ENCODE data around the gene BEX3. TPM values are rescaled to one million over a fixed set of nuclear protein-coding genes. Genes with fewer than 3 reads are reported as not detected.
A peak's percentile ranks its signal among the peaks of the same experiment; 100 is the strongest.

The BEX3 gene
- total RNA-seq, 2 donors from 2014 or later = 595 to 651 TPM

DNA sequence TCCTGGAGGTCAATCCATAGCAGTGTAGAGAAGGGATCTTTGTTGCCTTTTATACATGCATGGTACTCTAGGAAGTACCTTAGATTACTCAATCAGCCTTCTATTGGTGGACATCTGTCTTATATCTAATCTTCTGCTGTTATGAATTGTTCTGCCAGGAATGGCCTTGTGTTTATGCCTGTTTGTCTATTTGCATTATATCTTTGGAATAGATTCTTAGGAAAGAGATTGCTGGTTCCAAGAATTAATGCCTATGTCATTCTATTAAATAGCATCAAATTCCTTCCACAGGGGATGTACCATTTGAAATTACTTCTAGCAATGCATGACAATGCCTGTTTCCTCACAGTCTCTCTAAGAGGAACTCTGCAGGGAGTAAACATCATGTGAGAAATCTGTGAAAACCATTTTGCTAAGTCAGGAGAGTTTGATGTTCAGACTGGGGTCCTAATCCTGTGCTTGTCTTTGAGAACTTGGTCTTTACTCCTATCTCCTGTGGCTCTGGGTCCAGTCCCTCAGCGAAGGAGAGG is 42.5 kb downstream of the BEX3 start:
- Histone ChIP-seq H3K9ac (ENCODE audit: extremely low read depth, low read length, poor library complexity, severe bottlenecking) (no peak overlapping the region), H3K27me3 (ENCODE audit: control insufficient read depth, insufficient read depth, low read length, poor library complexity, severe bottlenecking) (no peaks in the 10 kb centered on the region), H3K4me1 (ENCODE audit: control insufficient read depth, insufficient read depth, low read length) (peaks cover 3% of the 10 kb centered on the region), H3K36me3 (ENCODE audit: control insufficient read depth, insufficient read depth, low read length) (no peaks in the 10 kb centered on the region), H3K27ac (ENCODE audit: low read depth, low read length) (no peak overlapping the region), H3K4me3 (ENCODE audit: low read length) (no peak overlapping the region), H3K9me3 (ENCODE audit: control insufficient read depth, low read length) (no peaks in the 10 kb centered on the region)
- no peak overlapping the region for H3K27ac Mint-ChIP-seq
- TF ChIP-seq, protein P1, sequence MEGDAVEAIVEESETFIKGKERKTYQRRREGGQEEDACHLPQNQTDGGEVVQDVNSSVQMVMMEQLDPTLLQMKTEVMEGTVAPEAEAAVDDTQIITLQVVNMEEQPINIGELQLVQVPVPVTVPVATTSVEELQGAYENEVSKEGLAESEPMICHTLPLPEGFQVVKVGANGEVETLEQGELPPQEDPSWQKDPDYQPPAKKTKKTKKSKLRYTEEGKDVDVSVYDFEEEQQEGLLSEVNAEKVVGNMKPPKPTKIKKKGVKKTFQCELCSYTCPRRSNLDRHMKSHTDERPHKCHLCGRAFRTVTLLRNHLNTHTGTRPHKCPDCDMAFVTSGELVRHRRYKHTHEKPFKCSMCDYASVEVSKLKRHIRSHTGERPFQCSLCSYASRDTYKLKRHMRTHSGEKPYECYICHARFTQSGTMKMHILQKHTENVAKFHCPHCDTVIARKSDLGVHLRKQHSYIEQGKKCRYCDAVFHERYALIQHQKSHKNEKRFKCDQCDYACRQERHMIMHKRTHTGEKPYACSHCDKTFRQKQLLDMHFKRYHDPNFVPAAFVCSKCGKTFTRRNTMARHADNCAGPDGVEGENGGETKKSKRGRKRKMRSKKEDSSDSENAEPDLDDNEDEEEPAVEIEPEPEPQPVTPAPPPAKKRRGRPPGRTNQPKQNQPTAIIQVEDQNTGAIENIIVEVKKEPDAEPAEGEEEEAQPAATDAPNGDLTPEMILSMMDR (conservative IDR thresholded peaks at IDR 0.05) = no peak
- H3K4me1 Mint-ChIP-seq = peaks cover 37% of the 10 kb centered on the region
- no peak overlapping the region for H3K4me3 Mint-ChIP-seq
- H3K27me3 Mint-ChIP-seq (ENCODE audit: insufficient read depth) = peaks cover 9% of the 10 kb centered on the region
- peaks cover 31% of the 10 kb centered on the region for H3K36me3 Mint-ChIP-seq (ENCODE audit: low read depth)
- 83% methylated on average over 1 of the region's 1 CpG; no CpG with 5 or more reads in 1 of the 2 experiments for WGBS, 2 experiments (ENCODE audit: insufficient coverage in 1 of 2, insufficient read length in 1 of 2)
- peaks cover 29% of the 10 kb centered on the region for H3K9me3 Mint-ChIP-seq
- DNase-seq = no peak

DNA sequence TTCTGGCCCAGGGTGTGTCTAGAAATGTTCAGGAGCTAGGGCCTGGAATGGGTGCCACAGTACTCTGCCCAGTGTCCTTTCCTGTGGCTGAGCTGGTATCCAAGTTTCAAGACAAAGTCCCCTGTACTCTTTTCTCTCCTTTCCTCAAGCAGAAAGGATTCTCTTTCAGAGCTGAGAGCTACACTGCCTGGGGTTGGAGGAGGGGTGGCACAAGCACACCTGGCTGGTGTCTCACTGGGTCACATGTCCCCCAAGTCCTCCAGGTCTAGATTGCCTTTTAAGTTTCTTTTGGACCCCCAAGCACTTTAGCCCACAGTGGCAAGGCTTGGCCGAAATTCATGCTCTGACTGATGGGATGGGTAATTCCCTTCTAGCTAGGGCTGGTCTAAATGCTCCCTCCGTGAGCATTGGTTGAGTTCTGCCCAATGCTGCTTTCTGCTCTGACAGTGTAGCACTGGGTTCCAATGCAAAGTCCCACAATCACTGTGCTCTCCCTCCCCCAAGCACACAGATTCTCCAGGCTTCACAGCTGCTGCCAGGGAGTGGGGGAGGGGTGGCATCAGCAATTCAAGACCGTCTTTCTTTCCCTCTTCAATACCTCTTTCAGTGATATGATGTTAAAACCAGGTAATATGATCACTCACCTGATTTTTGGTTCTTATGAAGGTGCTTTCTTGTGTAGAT is 47.8 kb downstream of the BEX3 start:
- peak overlapping the region; percentile 88 for H3K27ac Mint-ChIP-seq
- WGBS, 2 experiments (ENCODE audit: insufficient coverage in 1 of 2, insufficient read length in 1 of 2) = 53% methylated on average over 2 of the region's 3 CpGs; no CpG with 5 or more reads in 1 of the 2 experiments
- TF ChIP-seq, protein P1 (conservative IDR thresholded peaks at IDR 0.05) = no peak

More for the DNA sequence above, 47.8 kb downstream of the BEX3 start:
- H3K9me3 ChIP-seq (ENCODE audit: control insufficient read depth, low read length) = no peaks in the 10 kb centered on the region
- peaks cover 44% of the 10 kb centered on the region for H3K36me3 Mint-ChIP-seq (ENCODE audit: low read depth)
- H3K36me3 ChIP-seq (ENCODE audit: control insufficient read depth, insufficient read depth, low read length) = peaks cover 27% of the 10 kb centered on the region
- peaks cover 3% of the 10 kb centered on the region for H3K27me3 Mint-ChIP-seq (ENCODE audit: insufficient read depth)
- H3K4me1 Mint-ChIP-seq = peaks cover 31% of the 10 kb centered on the region
- peak overlapping the region; percentile 18 for H3K9ac ChIP-seq (ENCODE audit: extremely low read depth, low read length, poor library complexity, severe bottlenecking)
- no peak overlapping the region for H3K27ac ChIP-seq (ENCODE audit: low read depth, low read length)
- H3K9me3 Mint-ChIP-seq = peaks cover 29% of the 10 kb centered on the region
- H3K4me3 ChIP-seq (ENCODE audit: low read length) = no peak overlapping the region
- no peaks in the 10 kb centered on the region for H3K27me3 ChIP-seq (ENCODE audit: control insufficient read depth, insufficient read depth, low read length, poor library complexity, severe bottlenecking)
- peak; percentile 88 for DNase-seq
- no peaks in the 10 kb centered on the region for H3K4me1 ChIP-seq (ENCODE audit: control insufficient read depth, insufficient read depth, low read length)
- no peak overlapping the region for H3K4me3 Mint-ChIP-seq

Other genes starting within 250 kb of the BEX3 start
- 10 to 100 TPM; 65.1 to 71.0 TPM for gene BEX4, start 161.4 kb upstream of the BEX3 start, total RNA-seq
- gene TCEAL8, start 121.4 kb upstream of the BEX3 start, total RNA-seq = 100 to 1,000 TPM in 1 of 2 donors, 10 to 100 TPM in 1; 81.4 to 113 TPM
- gene TCEAL5, start 99.8 kb upstream of the BEX3 start, total RNA-seq = 1 to 10 TPM in 1 of 2 donors, under 1 TPM in 1; 0.22 to 4.4 TPM
- gene BEX2, start 65.5 kb upstream of the BEX3 start, total RNA-seq = 10 to 100 TPM; 23.6 to 32.3 TPM
- 1 to 10 TPM; 5.3 to 6.7 TPM for gene TCEAL7, start 46.3 kb upstream of the BEX3 start, total RNA-seq
- 100 to 1,000 TPM in 1 of 2 donors, 10 to 100 TPM in 1; 97.6 to 125 TPM for gene TCEAL9, start 20.0 kb upstream of the BEX3 start, total RNA-seq
- under 1 TPM; 0.51 to 0.66 TPM for gene RAB40A, start 143.0 kb downstream of the BEX3 start, total RNA-seq
- gene TCEAL4, start 209.0 kb downstream of the BEX3 start, total RNA-seq = 10 to 100 TPM; 72.7 to 88.8 TPM
- 10 to 100 TPM in 1 of 2 donors, 1 to 10 TPM in 1; 9.2 to 11.0 TPM for gene TCEAL3, start 231.4 kb downstream of the BEX3 start, total RNA-seq

All from endodermal cell (in vitro differentiated cells).